Adrenal gland (tissue), 5 donors: ENCODE data around the gene MACROD2.

Experiments
- POLR2A ChIP-seq, 2 donors: fragments of 450-650 bp; IDR thresholded peaks; one replicate each; pipeline ENCODE4 v1.6.1; 2017; ENCODE audit warnings: antibody characterized with exemption in 2 of 2, mild to moderate bottlenecking in 2 of 2, moderate library complexity in 1 of 2
- TF ChIP-seq, protein P1 (sequence below), 6 experiments: fragments of 450-650 bp in 4 of 6; fragments of 200-600 bp in 2 of 6; sonication (generic) in 1 of 6; IDR thresholded peaks; 1 replicate in 5 of 6; 2 replicates in 1 of 6; pipeline versions ENCODE4 v1.5.1 to v1.8.0; 2016 to 2021; ENCODE audit warnings: antibody characterized with exemption in 6 of 6, mild to moderate bottlenecking in 2 of 6, moderate library complexity in 1 of 6
- donor health status: DM: no; HTN: no; CAD: no.

DNA sequence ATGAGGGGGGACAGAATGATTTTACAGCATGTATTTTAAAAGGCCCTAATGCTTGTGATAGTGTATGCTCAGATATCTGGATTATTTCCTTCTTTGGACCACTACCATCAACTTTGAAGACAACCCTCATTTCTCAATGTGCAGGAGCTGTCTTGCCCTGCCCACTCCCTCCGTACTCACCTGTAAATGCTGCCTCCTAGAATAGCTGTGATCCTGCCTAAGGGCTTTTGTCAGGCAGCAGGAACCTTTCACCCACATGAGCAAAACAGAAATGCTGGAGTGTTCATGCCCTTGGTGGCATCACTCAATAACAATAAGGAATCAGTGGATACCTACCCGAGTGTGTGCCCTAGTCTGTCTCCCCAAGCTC, 1065.7 kb downstream of the MACROD2 start:
- TF ChIP-seq POLR2A (IDR thresholded peaks at IDR 0.05) = no peak
- TF ChIP-seq, protein P1, sequence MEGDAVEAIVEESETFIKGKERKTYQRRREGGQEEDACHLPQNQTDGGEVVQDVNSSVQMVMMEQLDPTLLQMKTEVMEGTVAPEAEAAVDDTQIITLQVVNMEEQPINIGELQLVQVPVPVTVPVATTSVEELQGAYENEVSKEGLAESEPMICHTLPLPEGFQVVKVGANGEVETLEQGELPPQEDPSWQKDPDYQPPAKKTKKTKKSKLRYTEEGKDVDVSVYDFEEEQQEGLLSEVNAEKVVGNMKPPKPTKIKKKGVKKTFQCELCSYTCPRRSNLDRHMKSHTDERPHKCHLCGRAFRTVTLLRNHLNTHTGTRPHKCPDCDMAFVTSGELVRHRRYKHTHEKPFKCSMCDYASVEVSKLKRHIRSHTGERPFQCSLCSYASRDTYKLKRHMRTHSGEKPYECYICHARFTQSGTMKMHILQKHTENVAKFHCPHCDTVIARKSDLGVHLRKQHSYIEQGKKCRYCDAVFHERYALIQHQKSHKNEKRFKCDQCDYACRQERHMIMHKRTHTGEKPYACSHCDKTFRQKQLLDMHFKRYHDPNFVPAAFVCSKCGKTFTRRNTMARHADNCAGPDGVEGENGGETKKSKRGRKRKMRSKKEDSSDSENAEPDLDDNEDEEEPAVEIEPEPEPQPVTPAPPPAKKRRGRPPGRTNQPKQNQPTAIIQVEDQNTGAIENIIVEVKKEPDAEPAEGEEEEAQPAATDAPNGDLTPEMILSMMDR (IDR thresholded peaks at IDR 0.05) = no peak
